ENCODE data around the gene IRF2.

DNA sequence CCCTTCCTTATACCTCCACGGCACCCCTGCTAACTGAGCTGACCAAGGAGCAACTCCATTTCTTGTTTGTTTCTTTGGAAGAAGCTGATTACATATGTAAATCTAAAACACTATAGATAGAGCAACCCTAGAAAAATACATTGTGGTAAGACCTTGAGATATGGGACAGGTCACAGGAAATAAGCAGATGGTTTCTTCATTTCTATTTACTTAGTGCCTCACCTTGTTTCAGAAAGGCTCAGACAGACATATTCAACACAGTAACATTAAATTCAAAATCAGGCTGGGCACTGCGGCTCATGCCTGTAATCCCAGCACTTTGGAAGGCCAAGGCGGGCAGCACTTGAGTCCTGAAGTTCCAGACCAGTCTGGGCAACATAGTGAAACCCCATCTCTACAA lies 47.3 kb downstream of the IRF2 start:
- no peak for TF ChIP-seq ZNF565 (CRISPR knock-in tag; conservative IDR thresholded peaks at IDR 0.05; ENCODE audit: low read depth)
- TF ChIP-seq, protein P1, sequence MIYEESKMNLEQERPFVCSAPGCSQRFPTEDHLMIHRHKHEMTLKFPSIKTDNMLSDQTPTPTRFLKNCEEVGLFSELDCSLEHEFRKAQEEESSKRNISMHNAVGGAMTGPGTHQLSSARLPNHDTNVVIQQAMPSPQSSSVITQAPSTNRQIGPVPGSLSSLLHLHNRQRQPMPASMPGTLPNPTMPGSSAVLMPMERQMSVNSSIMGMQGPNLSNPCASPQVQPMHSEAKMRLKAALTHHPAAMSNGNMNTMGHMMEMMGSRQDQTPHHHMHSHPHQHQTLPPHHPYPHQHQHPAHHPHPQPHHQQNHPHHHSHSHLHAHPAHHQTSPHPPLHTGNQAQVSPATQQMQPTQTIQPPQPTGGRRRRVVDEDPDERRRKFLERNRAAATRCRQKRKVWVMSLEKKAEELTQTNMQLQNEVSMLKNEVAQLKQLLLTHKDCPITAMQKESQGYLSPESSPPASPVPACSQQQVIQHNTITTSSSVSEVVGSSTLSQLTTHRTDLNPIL (CRISPR knock-in tag; IDR thresholded peaks at IDR 0.05; ENCODE audit: low read depth), result no peak
- TF ChIP-seq, protein P2, sequence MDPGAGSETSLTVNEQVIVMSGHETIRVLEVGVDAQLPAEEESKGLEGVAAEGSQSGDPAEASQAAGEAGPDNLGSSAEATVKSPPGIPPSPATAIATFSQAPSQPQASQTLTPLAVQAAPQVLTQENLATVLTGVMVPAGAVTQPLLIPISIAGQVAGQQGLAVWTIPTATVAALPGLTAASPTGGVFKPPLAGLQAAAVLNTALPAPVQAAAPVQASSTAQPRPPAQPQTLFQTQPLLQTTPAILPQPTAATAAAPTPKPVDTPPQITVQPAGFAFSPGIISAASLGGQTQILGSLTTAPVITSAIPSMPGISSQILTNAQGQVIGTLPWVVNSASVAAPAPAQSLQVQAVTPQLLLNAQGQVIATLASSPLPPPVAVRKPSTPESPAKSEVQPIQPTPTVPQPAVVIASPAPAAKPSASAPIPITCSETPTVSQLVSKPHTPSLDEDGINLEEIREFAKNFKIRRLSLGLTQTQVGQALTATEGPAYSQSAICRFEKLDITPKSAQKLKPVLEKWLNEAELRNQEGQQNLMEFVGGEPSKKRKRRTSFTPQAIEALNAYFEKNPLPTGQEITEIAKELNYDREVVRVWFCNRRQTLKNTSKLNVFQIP (CRISPR knock-in tag; IDR thresholded peaks at IDR 0.05; ENCODE audit: borderline replicate concordance, low read depth), result no peak
- TF ChIP-seq ZFP3 (CRISPR knock-in tag; IDR thresholded peaks at IDR 0.05), result no peak
- no peak for TF ChIP-seq ZFP30 (CRISPR knock-in tag; IDR thresholded peaks at IDR 0.05)
- TF ChIP-seq SNAI2 (CRISPR knock-in tag; IDR thresholded peaks at IDR 0.05), result no peak
- no peak for TF ChIP-seq BACH2 (CRISPR knock-in tag; IDR thresholded peaks at IDR 0.05; ENCODE audit: borderline replicate concordance)
- no peak for TF ChIP-seq ARNTL (CRISPR knock-in tag; IDR thresholded peaks at IDR 0.05; ENCODE audit: borderline replicate concordance, low read depth)
- TF ChIP-seq RARB (CRISPR knock-in tag; IDR thresholded peaks at IDR 0.05), result no peak
- TF ChIP-seq, protein P3, sequence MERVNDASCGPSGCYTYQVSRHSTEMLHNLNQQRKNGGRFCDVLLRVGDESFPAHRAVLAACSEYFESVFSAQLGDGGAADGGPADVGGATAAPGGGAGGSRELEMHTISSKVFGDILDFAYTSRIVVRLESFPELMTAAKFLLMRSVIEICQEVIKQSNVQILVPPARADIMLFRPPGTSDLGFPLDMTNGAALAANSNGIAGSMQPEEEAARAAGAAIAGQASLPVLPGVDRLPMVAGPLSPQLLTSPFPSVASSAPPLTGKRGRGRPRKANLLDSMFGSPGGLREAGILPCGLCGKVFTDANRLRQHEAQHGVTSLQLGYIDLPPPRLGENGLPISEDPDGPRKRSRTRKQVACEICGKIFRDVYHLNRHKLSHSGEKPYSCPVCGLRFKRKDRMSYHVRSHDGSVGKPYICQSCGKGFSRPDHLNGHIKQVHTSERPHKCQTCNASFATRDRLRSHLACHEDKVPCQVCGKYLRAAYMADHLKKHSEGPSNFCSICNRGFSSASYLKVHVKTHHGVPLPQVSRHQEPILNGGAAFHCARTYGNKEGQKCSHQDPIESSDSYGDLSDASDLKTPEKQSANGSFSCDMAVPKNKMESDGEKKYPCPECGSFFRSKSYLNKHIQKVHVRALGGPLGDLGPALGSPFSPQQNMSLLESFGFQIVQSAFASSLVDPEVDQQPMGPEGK (CRISPR knock-in tag; IDR thresholded peaks at IDR 0.05; ENCODE audit: borderline replicate concordance), result no peak
- TF ChIP-seq ZNF8 (CRISPR knock-in tag; IDR thresholded peaks at IDR 0.05), result no peak
- no peak for TF ChIP-seq ISL1 (CRISPR knock-in tag; IDR thresholded peaks at IDR 0.05)
